Renal cortex interstitium (tissue), 11 donors: Measurements from ENCODE around the gene PPY. TPM values are rescaled to one million over a fixed set of nuclear protein-coding genes. Genes with fewer than 3 reads are reported as not detected.

Experiments used
- DNase-seq, 11 donors: peaks; one replicate each; pipeline ENCODE4 v3.0.0-alpha.2; 2013; ENCODE audit warnings: low read depth in 9 of 11, low spot score in 4 of 11; ENCODE audit errors: extremely low read depth in 1 of 11
- polyA plus RNA-seq, 3 donors: library from polyadenylated mRNA; unstranded; fragments of 120-200 nt; gene quantifications; one replicate each; pipeline ENCODE4 v1.2.1, GENCODE V29; 2013; ENCODE audit not compliant: insufficient read length in 3 of 3

The PPY gene
- polyA plus RNA-seq, 3 donors, result 0.30 to 2.3 TPM; not detected in 1

DNA sequence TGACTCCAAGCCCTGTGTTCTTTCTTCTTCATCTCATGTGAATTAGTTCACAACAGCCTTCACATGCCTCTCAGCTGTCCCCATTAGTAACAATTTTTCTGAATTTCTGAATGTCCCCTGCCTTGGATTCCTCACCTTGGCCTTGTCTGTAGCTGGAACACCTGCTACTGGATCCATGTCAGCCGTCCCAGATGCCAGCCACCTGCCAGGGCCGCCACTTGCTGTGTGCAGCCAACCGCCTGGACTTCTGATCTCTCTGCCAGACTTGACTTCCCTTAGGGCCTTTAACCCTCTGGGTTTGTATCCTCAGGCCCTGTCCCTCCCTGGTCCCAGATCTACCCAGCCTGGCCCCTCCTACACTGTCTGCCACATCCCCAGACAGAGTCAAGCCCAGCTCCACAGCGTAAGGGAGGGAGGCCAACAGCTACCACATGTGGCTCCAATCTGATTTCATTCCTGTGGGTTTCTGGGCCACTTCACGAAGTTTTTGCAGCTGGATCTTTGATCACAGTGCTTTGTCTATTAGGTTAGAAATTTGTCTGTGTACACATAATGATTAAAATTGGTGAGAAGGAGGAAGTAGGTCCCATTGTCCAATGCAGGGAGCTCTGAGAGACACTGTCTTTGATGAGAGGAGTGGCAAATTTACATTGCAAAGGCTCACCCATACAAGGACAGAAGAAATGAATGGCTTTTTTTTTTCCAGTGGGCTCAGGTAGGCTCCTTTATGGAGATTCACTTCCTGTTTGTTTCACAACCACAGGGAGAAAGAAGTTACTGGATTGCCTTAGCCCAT, 50.2 kb downstream of the PPY start:
- DNase-seq, result no peak

Other genes starting within 250 kb of the PPY start
- gene SOST, start 183.7 kb downstream of the PPY start, polyA plus RNA-seq, result 10 to 100 TPM; 45.9 to 56.9 (median 53.5) TPM
- gene DUSP3, start 163.5 kb downstream of the PPY start, polyA plus RNA-seq, result 10 to 100 TPM; 55.7 to 63.6 (median 57.0) TPM
- gene CFAP97D1, start 162.0 kb downstream of the PPY start, polyA plus RNA-seq, result under 1 TPM in 2 of 3 donors, not detected in 1; 0.04 to 0.08 TPM
- gene MPP3, start 109.3 kb downstream of the PPY start, polyA plus RNA-seq, result 10 to 100 TPM in 1 of 3 donors, 1 to 10 TPM in 2; 7.7 to 15.0 (median 8.0) TPM
- gene CD300LG, start 95.3 kb downstream of the PPY start, polyA plus RNA-seq, result 1 to 10 TPM in 2 of 3 donors, under 1 TPM in 1; 0.89 to 1.7 (median 1.3) TPM
- gene MPP2, start 34.9 kb downstream of the PPY start, polyA plus RNA-seq, result 1 to 10 TPM; 5.8 to 8.2 (median 7.1) TPM
- under 1 TPM; 0.19 to 0.73 (median 0.25) TPM for gene PYY, start 11.5 kb upstream of the PPY start, polyA plus RNA-seq
- gene NAGS, start 62.1 kb upstream of the PPY start, polyA plus RNA-seq, result 1 to 10 TPM; 2.7 to 7.1 (median 3.3) TPM
- gene TMEM101, start 72.5 kb upstream of the PPY start, polyA plus RNA-seq, result 10 to 100 TPM; 38.6 to 51.7 (median 43.5) TPM
- 10 to 100 TPM; 37.2 to 45.5 (median 39.1) TPM for gene LSM12, start 124.2 kb upstream of the PPY start, polyA plus RNA-seq
- gene G6PC3, start 128.3 kb upstream of the PPY start, polyA plus RNA-seq, result 10 to 100 TPM; 73.8 to 90.2 (median 84.7) TPM
- gene HDAC5, start 181.2 kb upstream of the PPY start, polyA plus RNA-seq, result 10 to 100 TPM; 44.7 to 59.4 (median 55.3) TPM
- gene HROB, start 199.5 kb upstream of the PPY start, polyA plus RNA-seq, result 1 to 10 TPM; 4.9 TPM
- gene ASB16, start 228.2 kb upstream of the PPY start, polyA plus RNA-seq, result 1 to 10 TPM; 2.2 to 3.9 (median 2.6) TPM
- 10 to 100 TPM; 38.7 to 55.2 (median 45.8) TPM for gene TMUB2, start 244.5 kb upstream of the PPY start, polyA plus RNA-seq